CD4-positive, alpha-beta T cell treated with Interferon alpha-2 for 1 hour (primary cell): ENCODE measurements around the gene TMEM202.
A peak's percentile ranks its signal among the peaks of the same experiment; 100 is the strongest.
"Not testable (repeated sequence)": the region's sequence is repeated elsewhere in the genome, so short reads cannot be mapped to it uniquely, and the experiment has no call there.

ENCODE experiments used
- DNase-seq, 2 donors: peaks; one replicate each; pipeline ENCODE4 v3.0.0-alpha.2; 2020 to 2022

The TMEM202 gene

GRCh38 chr15:72404841-72405240 is 6.7 kb downstream of the TMEM202 start:
- DNase-seq = no peak

GRCh38 chr15:72406936-72407335 is 8.8 kb downstream of the TMEM202 start:
- DNase-seq = no peak

DNA sequence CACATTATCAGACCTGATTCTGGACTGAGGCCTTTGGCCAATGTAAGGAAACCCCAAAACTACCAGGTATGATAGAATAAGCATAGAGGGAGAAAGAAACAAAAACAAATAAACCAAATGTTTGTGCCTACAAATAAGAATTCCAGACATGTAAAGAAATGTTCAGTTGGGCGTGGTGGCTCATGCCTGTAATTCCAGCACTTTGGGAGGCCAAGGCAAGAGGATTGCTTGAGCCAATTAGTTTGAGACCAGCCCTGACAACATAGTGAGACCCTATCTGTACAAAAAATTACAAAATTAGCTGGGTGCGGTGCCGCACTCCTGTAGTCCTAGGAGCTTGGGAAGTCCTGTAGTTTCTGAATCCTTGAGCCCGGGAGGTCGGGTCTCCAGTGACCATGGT is 13.0 kb downstream of the TMEM202 start:
- DNase-seq = no peak

GRCh38 chr15:72411544-72411943 is 13.4 kb downstream of the TMEM202 start:
- no peak for DNase-seq

DNA sequence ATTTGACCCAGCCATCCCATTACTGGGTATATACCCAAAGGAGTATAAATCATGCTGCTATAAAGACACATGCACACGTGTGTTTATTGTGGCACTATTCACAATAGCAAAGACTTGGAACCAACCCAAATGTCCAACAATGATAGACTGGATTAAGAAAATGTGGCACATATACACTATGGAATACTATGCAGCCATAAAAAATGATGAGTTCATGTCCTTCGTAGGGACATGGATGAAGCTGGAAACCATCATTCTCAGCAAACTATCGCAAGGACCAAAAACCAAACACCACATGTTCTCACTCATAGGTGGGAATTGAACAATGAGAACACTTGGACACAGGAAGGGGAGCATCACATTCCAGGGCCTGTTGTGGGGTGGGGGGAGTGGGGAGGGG is 15.2 kb downstream of the TMEM202 start:
- DNase-seq = not testable (repeated sequence)

- DNase-seq = no peak
Observed at GRCh38 chr15:72415304-72415703, 17.2 kb downstream of the TMEM202 start.

DNA sequence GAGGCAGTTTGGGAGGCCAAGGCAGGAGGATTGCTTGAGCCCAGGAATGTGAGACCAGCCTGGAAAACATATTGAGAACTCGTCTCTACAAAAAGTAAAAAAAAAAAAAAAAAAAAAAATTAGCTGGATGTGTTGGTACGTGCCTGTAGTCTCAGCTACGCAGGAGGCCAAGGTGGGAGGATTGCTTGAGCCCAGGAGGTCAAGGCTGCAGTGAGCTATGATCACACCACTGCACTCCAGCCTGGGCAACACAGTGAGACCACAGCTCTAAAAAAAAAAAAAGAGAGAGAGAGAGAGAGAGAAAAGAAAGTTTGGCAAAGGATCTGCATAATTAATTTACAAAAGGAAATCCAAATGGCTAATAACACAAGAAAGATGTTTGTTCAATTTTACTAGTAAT is 21.7 kb downstream of the TMEM202 start:
- not testable (repeated sequence) for DNase-seq

- peak in 1 of 2 donors; percentile 1 for DNase-seq
Observed at GRCh38 chr15:72420576-72420975, 22.5 kb downstream of the TMEM202 start.

GRCh38 chr15:72421484-72421883 is 23.4 kb downstream of the TMEM202 start:
- no peak for DNase-seq

DNA sequence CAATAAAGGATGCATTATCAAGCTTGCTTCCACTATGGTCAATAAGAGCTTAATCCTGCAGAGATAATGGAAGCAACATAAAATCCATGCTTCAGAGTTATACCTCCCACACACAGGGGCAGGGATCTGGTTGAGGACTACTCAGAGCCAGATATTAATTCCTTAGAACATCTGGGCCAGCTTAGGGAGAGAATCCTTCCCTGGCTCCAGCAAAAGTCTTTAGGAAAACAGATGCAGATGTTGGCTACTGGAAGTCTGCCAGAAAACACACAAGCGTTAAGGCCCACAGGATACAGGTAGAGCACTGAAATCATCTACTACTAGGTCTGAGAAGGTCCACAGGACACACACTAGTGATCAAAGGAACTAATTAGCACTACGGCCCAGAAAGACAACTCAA is 25.2 kb downstream of the TMEM202 start:
- no peak for DNase-seq

DNA sequence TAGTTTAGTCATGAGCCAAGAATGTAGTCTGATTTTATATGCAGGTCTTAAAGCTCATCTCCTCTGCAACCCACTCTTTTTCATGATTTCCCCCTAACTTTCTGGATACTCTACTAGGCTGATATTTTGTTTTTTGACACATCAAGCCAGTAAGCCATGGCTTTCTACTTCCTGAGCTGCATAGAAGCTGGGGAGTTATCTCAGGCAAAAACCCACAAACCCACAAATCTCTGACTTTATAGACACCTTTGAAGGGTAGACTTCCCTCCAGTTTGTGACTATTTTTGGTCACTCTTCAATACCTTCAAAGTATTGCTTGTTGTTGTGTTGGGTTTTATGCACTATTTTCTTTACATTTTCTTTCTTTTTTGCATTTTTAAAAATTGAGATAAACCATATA is 28.6 kb downstream of the TMEM202 start:
- DNase-seq = no peak

- no peak for DNase-seq
Observed at GRCh38 chr15:72437650-72438316, 39.7 kb downstream of the TMEM202 start.

DNA sequence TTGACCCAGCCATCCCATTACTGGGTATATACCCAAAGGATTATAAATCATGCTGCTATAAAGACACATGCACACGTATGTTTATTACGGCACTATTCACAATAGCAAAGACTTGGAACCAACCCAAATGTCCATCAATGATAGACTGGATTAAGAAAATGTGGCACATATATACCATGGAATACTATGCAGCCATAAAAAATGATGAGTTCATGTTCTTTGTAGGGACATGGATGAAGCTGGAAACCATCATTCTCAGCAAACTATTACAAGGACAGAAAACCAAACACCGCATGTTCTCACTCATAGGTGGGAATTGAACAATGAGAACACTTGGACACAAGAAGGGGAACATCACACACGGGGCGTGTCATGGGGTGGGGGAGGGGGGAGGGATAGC is 44.7 kb downstream of the TMEM202 start:
- DNase-seq = not testable (repeated sequence)

DNA sequence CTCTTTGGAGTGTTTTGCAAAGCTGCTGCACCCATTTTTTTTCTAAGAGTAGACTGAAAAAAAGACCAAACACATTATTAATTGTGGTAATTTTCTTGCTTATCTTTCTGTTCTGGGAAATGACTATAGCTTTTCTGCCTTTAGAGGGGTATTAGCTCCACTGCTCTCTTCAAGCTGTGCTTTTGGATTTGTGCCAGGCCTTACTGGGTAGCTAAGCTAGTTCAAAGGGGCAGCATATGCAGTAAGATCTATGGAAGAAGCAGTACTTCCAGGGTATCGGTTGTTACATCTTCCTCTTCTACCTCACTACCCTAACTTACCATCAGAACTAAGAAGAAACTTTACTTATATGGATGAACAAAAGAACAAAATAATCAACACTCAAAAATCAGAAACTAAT is 47.3 kb downstream of the TMEM202 start:
- no peak for DNase-seq

DNA sequence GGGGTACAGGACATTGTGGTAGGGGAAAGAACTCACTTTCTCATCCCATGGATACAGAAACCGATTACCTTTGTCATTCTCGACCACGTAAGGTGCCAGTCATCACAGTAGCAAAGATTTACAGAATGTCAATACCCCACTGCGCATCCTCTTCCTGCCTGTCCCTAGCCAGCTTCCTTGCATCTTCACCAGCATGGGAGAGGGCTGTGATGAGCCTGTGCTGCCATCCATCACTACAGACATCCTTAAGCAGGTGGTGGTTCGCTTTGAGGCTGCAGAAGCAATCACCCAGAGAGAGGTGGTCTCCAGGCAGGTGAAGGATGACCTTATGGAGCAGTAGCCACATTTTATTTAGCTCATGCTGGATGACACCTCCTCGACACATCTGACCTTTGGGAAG is 52.7 kb downstream of the TMEM202 start:
- DNase-seq = no peak

DNA sequence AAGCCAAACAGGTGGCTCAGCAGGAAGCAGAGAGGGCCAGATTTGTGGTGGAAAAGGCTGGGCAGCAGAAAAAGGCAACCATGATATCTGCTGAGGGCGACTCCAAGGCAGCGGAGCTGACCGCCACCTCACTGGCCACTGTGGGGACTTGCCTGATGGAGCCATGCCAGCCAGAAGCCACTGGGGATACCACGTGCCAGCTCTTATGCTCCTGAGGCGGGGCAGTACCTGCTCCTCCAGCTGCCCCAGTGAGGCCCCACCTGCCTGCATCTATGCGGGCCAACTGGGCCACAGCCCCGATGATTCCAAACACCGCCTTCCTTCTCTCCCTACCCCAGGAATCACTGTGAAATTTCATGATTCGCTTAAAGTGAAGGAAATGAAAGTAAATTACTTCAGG is 53.1 kb downstream of the TMEM202 start:
- DNase-seq = no peak

DNA sequence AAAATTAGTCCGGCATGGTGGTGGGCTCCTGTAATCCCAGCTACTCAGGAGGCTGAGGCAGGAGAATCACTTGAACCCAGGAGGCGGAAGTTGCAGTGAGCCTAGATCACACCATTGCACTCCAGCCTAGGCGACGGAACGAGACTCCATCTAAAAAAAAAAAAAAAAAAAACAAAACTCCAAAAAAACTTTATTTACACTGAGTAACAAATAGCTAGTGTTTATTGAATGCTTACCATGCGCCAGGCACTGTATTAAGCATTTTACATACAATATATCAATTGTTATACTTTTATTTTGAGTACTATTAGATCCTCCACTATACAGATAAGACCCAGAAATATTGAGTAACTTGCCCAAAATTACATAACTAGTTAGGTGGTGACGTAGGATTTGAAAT is 58.6 kb downstream of the TMEM202 start:
- no peak for DNase-seq
